Lung (tissue), 12 donors: ENCODE data around the gene PHF19. TPM values are rescaled to one million over a fixed set of nuclear protein-coding genes. Genes with fewer than 3 reads are reported as not detected.

Experiments used
- ATAC-seq: fragments of 200-7000 bp; cut with Tn5 transposase; one replicate; pipeline ENCODE4 v1.9.1; 2020; ENCODE audit warnings: moderate number of reproducible peaks; ENCODE audit not compliant: insufficient read depth, low FRiP score
- DNase-seq, 3 donors: peaks; one replicate each; pipeline ENCODE4 v3.0.0-alpha.2; 2013 to 2017
- H3K27ac ChIP-seq, 2 donors: one replicate each; pipeline ENCODE4 v1.5.1; 2013; ENCODE audit warnings: mild to moderate bottlenecking in 2 of 2, moderate library complexity in 2 of 2, control low read depth in 1 of 2, inconsistent platforms in 1 of 2, low read depth in 1 of 2, low read length in 1 of 2
- H3K27me3 ChIP-seq, 3 donors: one replicate each; pipeline ENCODE4 v1.5.1; 2013; ENCODE audit warnings: low read length in 2 of 3; ENCODE audit not compliant: control insufficient read depth in 3 of 3, insufficient read depth in 3 of 3
- H3K36me3 ChIP-seq, 4 donors: one replicate each; pipeline ENCODE4 v1.5.1; 2013; ENCODE audit warnings: low read length in 4 of 4, mild to moderate bottlenecking in 1 of 4, moderate library complexity in 1 of 4; ENCODE audit not compliant: control insufficient read depth in 4 of 4, insufficient read depth in 4 of 4
- H3K4me1 ChIP-seq, 5 donors: one replicate each; pipeline ENCODE4 v1.5.1; 2013; ENCODE audit warnings: low read length in 5 of 5, mild to moderate bottlenecking in 2 of 5, moderate library complexity in 1 of 5; ENCODE audit not compliant: control insufficient read depth in 5 of 5, insufficient read depth in 5 of 5
- H3K4me3 ChIP-seq: one replicate; pipeline ENCODE4 v1.5.1; 2013; ENCODE audit warnings: mild to moderate bottlenecking, control low read depth, moderate library complexity
- H3K9ac ChIP-seq, 2 donors: one replicate each; pipeline ENCODE4 v1.5.1; 2013; ENCODE audit warnings: low read length in 2 of 2, control low read depth in 1 of 2; ENCODE audit not compliant: insufficient read depth in 1 of 2
- H3K9me3 ChIP-seq, 4 donors: one replicate each; pipeline ENCODE4 v1.5.1; 2013; ENCODE audit warnings: low read length in 3 of 4, mild to moderate bottlenecking in 1 of 4, moderate library complexity in 1 of 4; ENCODE audit not compliant: control insufficient read depth in 4 of 4, insufficient read depth in 3 of 4
- CTCF ChIP-seq: IDR thresholded peaks from 2 replicates; pipeline ENCODE4 v1.5.1; 2012; ENCODE audit warnings: mild to moderate bottlenecking; ENCODE audit errors: control extremely low read depth, extremely low read depth
- WGBS, 2 donors: extraction: QIAGEN DNeasy Blood & Tissue Kit; methylation state at CpG; one replicate each; pipeline ENCODE4 v1.1.7; 2013; 5-methylcytosine and 5-hydroxymethylcytosine counted together
- polyA plus RNA-seq, 2 donors: library from polyadenylated mRNA; stranded (reverse); fragments of 200-250 nt; gene quantifications; one replicate each; pipeline ENCODE4 v1.2.1, GENCODE V29; 2013
- total RNA-seq, 2 donors: library from RNA; depleted of rRNA in 1 of 2; stranded (reverse); fragments of >200 nt in 1 of 2; gene quantifications; one replicate each; pipeline ENCODE4 v1.2.1, GENCODE V29; 2014 to 2021
- donor health status: control.
- donor health status: control.
- donor health status: Bipolar disorder and iron deficiency.
- donor health status: healthy.
- donor health status: DM: yes; HTN: yes; CAD: no.

The PHF19 gene
- total and polyA plus RNA-seq, 4 donors, result 20.3 to 25.1 (median 21.7) TPM

GRCh38 chr9:120899490-120900068 lies 22.6 kb upstream of the PHF19 start:
- H3K9ac ChIP-seq, result no peak overlapping the region
- H3K4me3 ChIP-seq, result no peak overlapping the region
- H3K27ac ChIP-seq, result no peak overlapping the region
- no peak for DNase-seq
- ATAC-seq, result no peak
- H3K4me1 ChIP-seq, result peaks cover 0 to 17% (median 2%) of the 10 kb centered on the region in 5 donors
- peaks cover 0 to 3% (median 0%) of the 10 kb centered on the region in 3 donors for H3K27me3 ChIP-seq
- WGBS, 2 donors, result 94 to 95% methylated on average over 6 of the region's 6 CpGs
- TF ChIP-seq CTCF, result no peak
- H3K9me3 ChIP-seq, result no peaks in the 10 kb centered on the region
- H3K36me3 ChIP-seq, result no peaks in the 10 kb centered on the region

DNA sequence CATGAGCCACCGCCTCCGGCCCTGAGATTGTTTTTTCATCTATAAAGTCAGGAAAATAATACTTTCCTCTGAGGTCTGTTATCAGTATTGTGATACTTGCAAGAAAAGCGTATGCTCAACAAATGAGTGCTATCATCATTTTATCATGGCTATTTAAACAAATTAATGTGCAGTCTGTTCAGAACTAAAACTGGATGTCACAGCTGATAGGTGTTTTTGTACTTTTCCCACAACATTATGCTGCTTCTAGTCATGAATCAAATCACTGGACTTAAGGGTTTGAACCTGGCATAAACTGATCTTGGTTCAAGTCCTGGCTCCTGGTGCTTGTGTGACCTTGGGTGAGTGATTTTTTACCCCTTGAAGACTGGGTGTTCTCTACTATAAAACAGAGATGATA lies 21.4 kb upstream of the PHF19 start:
- Histone ChIP-seq H3K4me3 (no peak overlapping the region), H3K36me3 (no peaks in the 10 kb centered on the region)
- WGBS, 2 donors, result 90 to 96% methylated on average over 3 of the region's 3 CpGs

GRCh38 chr9:120895951-120896350 lies 19.0 kb upstream of the PHF19 start:
- WGBS, 2 donors, result 88 to 92% methylated on average over 2 of the region's 2 CpGs
- no peak overlapping the region for H3K4me3 ChIP-seq
- TF ChIP-seq CTCF, result no peak
- peaks cover 0 to 51% (median 27%) of the 10 kb centered on the region in 5 donors for H3K4me1 ChIP-seq
- no peak for ATAC-seq
- H3K27me3 ChIP-seq, result peaks cover 0 to 3% (median 0%) of the 10 kb centered on the region in 3 donors
- no peaks in the 10 kb centered on the region for H3K36me3 ChIP-seq
- DNase-seq, result no peak
- no peaks in the 10 kb centered on the region for H3K9me3 ChIP-seq
- H3K9ac ChIP-seq, result no peak overlapping the region
- no peak overlapping the region for H3K27ac ChIP-seq

More for the DNA sequence above, 21.4 kb upstream of the PHF19 start:
- ATAC-seq, result no peak
- Histone ChIP-seq H3K9ac (no peak overlapping the region), H3K27ac (no peak overlapping the region), H3K9me3 (no peaks in the 10 kb centered on the region), H3K27me3 (peaks cover 0 to 3% (median 0%) of the 10 kb centered on the region in 3 donors), H3K4me1 (peaks cover 0 to 27% (median 9%) of the 10 kb centered on the region in 5 donors)
- no peak for DNase-seq
- TF ChIP-seq CTCF, result no peak
